ENCODE data around the gene CNTROB.
"Not testable (repeated sequence)": the region's sequence is repeated elsewhere in the genome, so short reads cannot be mapped to it uniquely, and the experiment has no call there.

CNTROB gene

DNA sequence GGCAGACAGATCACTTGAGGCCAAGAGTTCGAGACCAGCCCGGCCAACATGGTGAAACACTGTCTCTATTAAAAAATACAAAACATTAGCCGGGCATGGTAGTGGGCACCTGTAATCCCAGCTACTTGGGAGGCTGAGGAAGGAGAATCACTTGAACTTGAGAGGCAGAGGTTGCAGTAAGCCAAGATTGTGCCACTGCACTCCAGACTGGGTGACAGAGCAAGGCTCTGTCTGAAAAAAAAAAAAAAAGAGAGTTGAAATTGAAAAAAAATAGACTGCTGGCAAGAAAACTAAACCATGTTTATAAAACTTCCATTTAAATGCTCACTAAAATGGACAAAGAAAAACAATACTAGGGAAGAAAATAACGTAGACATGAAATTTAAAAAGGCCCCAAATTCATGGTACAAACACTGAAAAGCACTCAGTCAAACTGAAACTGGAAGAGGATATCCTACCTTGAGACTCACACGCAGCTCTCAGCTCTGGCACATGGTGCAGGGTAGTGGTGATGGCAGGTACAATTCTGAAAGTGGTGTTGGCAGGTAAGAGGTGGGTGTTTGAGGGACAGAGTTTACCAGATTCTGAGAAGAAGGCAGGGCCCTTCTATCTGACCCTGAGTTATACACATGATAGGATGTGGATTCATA lies 19.3 kb downstream of the CNTROB start:
- TF ChIP-seq, protein P1, sequence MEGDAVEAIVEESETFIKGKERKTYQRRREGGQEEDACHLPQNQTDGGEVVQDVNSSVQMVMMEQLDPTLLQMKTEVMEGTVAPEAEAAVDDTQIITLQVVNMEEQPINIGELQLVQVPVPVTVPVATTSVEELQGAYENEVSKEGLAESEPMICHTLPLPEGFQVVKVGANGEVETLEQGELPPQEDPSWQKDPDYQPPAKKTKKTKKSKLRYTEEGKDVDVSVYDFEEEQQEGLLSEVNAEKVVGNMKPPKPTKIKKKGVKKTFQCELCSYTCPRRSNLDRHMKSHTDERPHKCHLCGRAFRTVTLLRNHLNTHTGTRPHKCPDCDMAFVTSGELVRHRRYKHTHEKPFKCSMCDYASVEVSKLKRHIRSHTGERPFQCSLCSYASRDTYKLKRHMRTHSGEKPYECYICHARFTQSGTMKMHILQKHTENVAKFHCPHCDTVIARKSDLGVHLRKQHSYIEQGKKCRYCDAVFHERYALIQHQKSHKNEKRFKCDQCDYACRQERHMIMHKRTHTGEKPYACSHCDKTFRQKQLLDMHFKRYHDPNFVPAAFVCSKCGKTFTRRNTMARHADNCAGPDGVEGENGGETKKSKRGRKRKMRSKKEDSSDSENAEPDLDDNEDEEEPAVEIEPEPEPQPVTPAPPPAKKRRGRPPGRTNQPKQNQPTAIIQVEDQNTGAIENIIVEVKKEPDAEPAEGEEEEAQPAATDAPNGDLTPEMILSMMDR (IDR thresholded peaks at IDR 0.05; ENCODE audit: unreplicated experiment in 3 of 3): no peak
- Mint-ChIP-seq H3K27me3 (ENCODE audit: low read depth) (no peaks in the 10 kb centered on the region), H3K27ac (no peak overlapping the region), H3K4me3 (no peak overlapping the region), H3K36me3 (ENCODE audit: low read depth) (peaks cover 43% of the 10 kb centered on the region), H3K4me1 (peaks cover 6% of the 10 kb centered on the region), H3K9me3 (no peaks in the 10 kb centered on the region)

DNA sequence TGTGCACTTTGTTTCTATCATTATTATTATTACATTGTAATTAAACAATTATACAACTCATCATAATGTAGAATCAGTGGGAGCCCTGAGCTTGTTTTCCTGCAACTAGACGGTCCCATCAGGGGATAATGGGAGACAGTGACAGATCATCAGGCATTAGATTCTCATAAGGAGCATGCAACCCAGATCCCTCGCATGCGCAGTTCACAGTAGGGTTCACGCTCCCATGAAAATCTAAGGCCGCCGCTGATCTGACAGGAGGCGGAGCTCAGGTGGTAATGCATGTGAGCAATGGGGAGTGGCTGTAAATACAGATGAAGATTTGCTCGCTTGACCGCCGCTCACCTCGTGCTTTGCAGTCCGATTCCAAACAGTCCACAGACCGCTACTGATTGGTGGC lies 21.3 kb downstream of the CNTROB start:
- peaks cover 27% of the 10 kb centered on the region for H3K36me3 Mint-ChIP-seq (ENCODE audit: low read depth)
- not testable (repeated sequence) for H3K9me3 Mint-ChIP-seq; H3K27me3 Mint-ChIP-seq (ENCODE audit: low read depth); H3K4me1 Mint-ChIP-seq; H3K27ac Mint-ChIP-seq; H3K4me3 Mint-ChIP-seq

GRCh38 chr17:7955414-7956227 lies 23.6 kb downstream of the CNTROB start:
- Mint-ChIP-seq H3K27me3 (ENCODE audit: low read depth) (no peaks in the 10 kb centered on the region), H3K9me3 (no peaks in the 10 kb centered on the region), H3K4me1 (peaks cover 9% of the 10 kb centered on the region), H3K4me3 (no peak overlapping the region), H3K36me3 (ENCODE audit: low read depth) (peaks cover 3% of the 10 kb centered on the region), H3K27ac (peak overlapping the region; percentile 62 to 76 (median 65))
- TF ChIP-seq, protein P1 (IDR thresholded peaks at IDR 0.05; ENCODE audit: unreplicated experiment in 3 of 3): no peak

DNA sequence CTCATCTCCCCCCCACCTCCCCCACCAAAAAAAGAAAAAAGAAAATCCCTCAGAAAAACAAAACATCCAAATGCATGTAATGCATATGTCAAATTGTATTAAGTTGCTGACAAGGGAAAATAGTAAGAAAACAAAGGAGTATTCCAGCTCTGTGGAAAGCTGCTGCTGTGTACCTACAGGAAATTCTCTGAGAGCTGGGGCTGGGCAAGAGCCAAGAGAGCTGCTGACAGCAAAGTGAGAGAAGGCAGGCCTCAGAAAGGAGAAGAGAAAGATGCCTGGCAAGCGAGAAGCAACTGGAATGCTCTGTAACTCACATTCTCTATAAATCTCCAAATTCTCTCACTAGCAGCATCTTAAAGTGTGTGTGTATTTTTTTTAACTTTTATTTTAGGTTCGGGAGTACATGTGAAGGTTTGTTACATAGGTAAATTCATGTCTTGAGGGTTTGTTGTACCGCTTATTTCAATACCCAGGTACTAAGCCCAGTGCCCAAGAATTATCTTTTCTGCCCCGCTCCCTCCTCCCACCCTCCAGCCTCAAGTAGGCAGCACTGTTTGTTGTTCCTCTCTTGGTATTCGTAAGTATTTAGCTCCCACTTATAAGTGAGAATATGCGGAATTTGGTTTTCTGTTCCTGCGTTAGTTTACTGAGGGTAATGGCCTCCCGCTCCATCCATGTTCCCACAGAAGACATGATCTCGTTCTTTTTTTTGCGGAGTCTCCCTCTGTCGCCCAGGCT lies 24.4 kb downstream of the CNTROB start:
- Mint-ChIP-seq H3K27me3 (ENCODE audit: low read depth) (no peaks in the 10 kb centered on the region), H3K9me3 (no peaks in the 10 kb centered on the region), H3K36me3 (ENCODE audit: low read depth) (peaks cover 2% of the 10 kb centered on the region), H3K27ac (peak overlapping the region; percentile 62 to 76 (median 65)), H3K4me1 (peaks cover 9% of the 10 kb centered on the region), H3K4me3 (no peak overlapping the region)
- TF ChIP-seq, protein P1 (IDR thresholded peaks at IDR 0.05; ENCODE audit: unreplicated experiment in 3 of 3): no peak

DNA sequence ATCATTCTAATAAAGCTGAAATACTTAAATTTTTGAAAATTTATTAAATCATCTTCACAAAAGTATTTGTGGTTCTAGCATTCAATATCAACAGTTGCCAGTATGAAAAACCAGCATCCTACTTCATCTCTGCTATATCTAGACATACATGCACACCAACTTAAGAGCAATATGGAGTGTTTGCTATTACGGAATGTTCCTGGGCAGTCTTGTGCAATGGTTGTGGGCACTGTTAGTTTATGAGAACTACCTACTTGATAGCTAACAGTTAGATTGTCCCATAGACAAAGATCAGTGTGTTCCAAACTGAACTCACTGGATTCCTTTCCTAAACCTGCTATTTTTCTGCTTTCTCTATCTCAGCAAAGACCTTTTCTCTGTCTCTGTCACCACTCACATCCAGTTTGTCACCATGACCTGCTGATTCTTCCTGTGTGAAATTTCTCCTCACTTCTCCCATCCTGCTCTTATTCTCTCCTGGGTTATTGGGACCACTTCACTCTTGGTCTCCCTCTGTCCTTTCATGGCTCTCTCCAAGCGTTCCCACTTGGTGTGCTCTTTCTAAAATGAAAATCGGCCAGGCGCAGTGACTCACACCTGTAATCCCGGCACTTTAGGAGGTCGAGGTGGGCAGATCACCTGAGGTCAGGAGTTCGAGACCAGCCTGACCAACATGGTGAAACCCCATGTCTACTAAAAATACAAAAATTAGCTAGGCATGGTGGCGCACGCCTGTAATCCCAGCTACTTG lies 27.7 kb downstream of the CNTROB start:
- TF ChIP-seq, protein P1 (IDR thresholded peaks at IDR 0.05; ENCODE audit: unreplicated experiment in 3 of 3): no peak
- H3K36me3 Mint-ChIP-seq (ENCODE audit: low read depth): no peaks in the 10 kb centered on the region
- H3K27ac Mint-ChIP-seq: no peak overlapping the region
- peaks cover 9% of the 10 kb centered on the region for H3K4me1 Mint-ChIP-seq
- H3K4me3 Mint-ChIP-seq: no peak overlapping the region
- H3K27me3 Mint-ChIP-seq (ENCODE audit: low read depth): no peaks in the 10 kb centered on the region
- H3K9me3 Mint-ChIP-seq: no peaks in the 10 kb centered on the region

- H3K4me3 Mint-ChIP-seq: no peak overlapping the region
- H3K4me1 Mint-ChIP-seq: peaks cover under 1% of the 10 kb centered on the region
- no peaks in the 10 kb centered on the region for H3K27me3 Mint-ChIP-seq (ENCODE audit: low read depth)
- H3K36me3 Mint-ChIP-seq (ENCODE audit: low read depth): no peaks in the 10 kb centered on the region
- H3K27ac Mint-ChIP-seq: no peak overlapping the region
- TF ChIP-seq, protein P1 (IDR thresholded peaks at IDR 0.05; ENCODE audit: unreplicated experiment in 3 of 3): no peak
- H3K9me3 Mint-ChIP-seq: no peaks in the 10 kb centered on the region
Observed at GRCh38 chr17:7961421-7961820, 29.4 kb downstream of the CNTROB start.

All from nephron (organoid).